Nephron (organoid): ENCODE measurements around the gene AP1G2.

ENCODE experiments used
- H3K27ac Mint-ChIP-seq, 3 experiments: 2 replicates each; pipeline ENCODE4 v1.8.0; 2020; ENCODE audit warnings: mixed read lengths in 3 of 3, mild to moderate bottlenecking in 2 of 3, moderate library complexity in 1 of 3
- H3K27me3 Mint-ChIP-seq: 2 replicates; pipeline ENCODE4 v1.8.0; 2021; ENCODE audit warnings: low read depth, mild to moderate bottlenecking, moderate library complexity, mixed read lengths
- H3K36me3 Mint-ChIP-seq: 2 replicates; pipeline ENCODE4 v1.8.0; 2020; ENCODE audit warnings: low read depth, mixed read lengths
- H3K4me1 Mint-ChIP-seq: 2 replicates; pipeline ENCODE4 v1.8.0; 2020; ENCODE audit warnings: mixed read lengths
- H3K4me3 Mint-ChIP-seq, 3 experiments: 2 replicates each; pipeline ENCODE4 v1.8.0; 2020; ENCODE audit warnings: mild to moderate bottlenecking in 3 of 3, mixed read lengths in 3 of 3, moderate library complexity in 2 of 3
- H3K9me3 Mint-ChIP-seq: 2 replicates; pipeline ENCODE4 v1.8.0; 2020; ENCODE audit warnings: mixed read lengths
- CTCF ChIP-seq, 3 experiments: fragments of 200-600 bp; sonication (generic); IDR thresholded peaks; one replicate each; pipeline ENCODE4 v1.5.0; 2021; ENCODE audit warnings: antibody characterized with exemption in 3 of 3; ENCODE audit not compliant: unreplicated experiment in 3 of 3

Gene AP1G2

GRCh38 chr14:23523229-23524016, 44.2 kb downstream of the AP1G2 start:
- Mint-ChIP-seq H3K36me3 (peaks cover 14% of the 10 kb centered on the region), H3K4me3 (no peak overlapping the region), H3K27me3 (no peaks in the 10 kb centered on the region), H3K27ac (no peak overlapping the region), H3K4me1 (no peaks in the 10 kb centered on the region), H3K9me3 (no peaks in the 10 kb centered on the region)
- no peak for TF ChIP-seq CTCF (IDR thresholded peaks at IDR 0.05; ENCODE audit: unreplicated experiment in 3 of 3)

GRCh38 chr14:23522643-23523198, 44.9 kb downstream of the AP1G2 start:
- no peak for TF ChIP-seq CTCF (IDR thresholded peaks at IDR 0.05; ENCODE audit: unreplicated experiment in 3 of 3)
- Mint-ChIP-seq H3K27ac (no peak overlapping the region), H3K9me3 (no peaks in the 10 kb centered on the region), H3K4me1 (no peaks in the 10 kb centered on the region), H3K4me3 (no peak overlapping the region), H3K27me3 (no peaks in the 10 kb centered on the region), H3K36me3 (peaks cover 10% of the 10 kb centered on the region)

GRCh38 chr14:23521785-23522640, 45.6 kb downstream of the AP1G2 start:
- TF ChIP-seq CTCF (IDR thresholded peaks at IDR 0.05; ENCODE audit: unreplicated experiment in 3 of 3), result no peak
- peaks cover 6% of the 10 kb centered on the region for H3K36me3 Mint-ChIP-seq
- H3K27me3 Mint-ChIP-seq, result no peaks in the 10 kb centered on the region
- no peak overlapping the region for H3K4me3 Mint-ChIP-seq
- no peaks in the 10 kb centered on the region for H3K4me1 Mint-ChIP-seq
- H3K27ac Mint-ChIP-seq, result no peak overlapping the region
- no peaks in the 10 kb centered on the region for H3K9me3 Mint-ChIP-seq

GRCh38 chr14:23520899-23521533, 46.6 kb downstream of the AP1G2 start:
- Mint-ChIP-seq H3K9me3 (no peaks in the 10 kb centered on the region), H3K27me3 (no peaks in the 10 kb centered on the region), H3K4me3 (no peak overlapping the region), H3K4me1 (no peaks in the 10 kb centered on the region), H3K36me3 (peaks cover 2% of the 10 kb centered on the region), H3K27ac (no peak overlapping the region)
- no peak for TF ChIP-seq CTCF (IDR thresholded peaks at IDR 0.05; ENCODE audit: unreplicated experiment in 3 of 3)

GRCh38 chr14:23518709-23519108, 48.9 kb downstream of the AP1G2 start:
- Mint-ChIP-seq H3K36me3 (peaks cover 9% of the 10 kb centered on the region), H3K27ac (peak overlapping the region; percentile 37 to 65 (median 43)), H3K27me3 (no peaks in the 10 kb centered on the region), H3K4me1 (no peaks in the 10 kb centered on the region), H3K9me3 (no peaks in the 10 kb centered on the region), H3K4me3 (no peak overlapping the region)
- TF ChIP-seq CTCF (IDR thresholded peaks at IDR 0.05; ENCODE audit: unreplicated experiment in 3 of 3), result no peak
